GM21619 (cell line): ENCODE measurements around the gene USP2.
A peak's percentile ranks its signal among the peaks of the same experiment; 100 is the strongest.

ENCODE experiments used
- ATAC-seq: cut with Tn5 transposase; IDR thresholded peaks from one replicate; pipeline ENCODE4 v1.9.1; 2021; ENCODE audit not compliant: unreplicated experiment

USP2 gene

DNA sequence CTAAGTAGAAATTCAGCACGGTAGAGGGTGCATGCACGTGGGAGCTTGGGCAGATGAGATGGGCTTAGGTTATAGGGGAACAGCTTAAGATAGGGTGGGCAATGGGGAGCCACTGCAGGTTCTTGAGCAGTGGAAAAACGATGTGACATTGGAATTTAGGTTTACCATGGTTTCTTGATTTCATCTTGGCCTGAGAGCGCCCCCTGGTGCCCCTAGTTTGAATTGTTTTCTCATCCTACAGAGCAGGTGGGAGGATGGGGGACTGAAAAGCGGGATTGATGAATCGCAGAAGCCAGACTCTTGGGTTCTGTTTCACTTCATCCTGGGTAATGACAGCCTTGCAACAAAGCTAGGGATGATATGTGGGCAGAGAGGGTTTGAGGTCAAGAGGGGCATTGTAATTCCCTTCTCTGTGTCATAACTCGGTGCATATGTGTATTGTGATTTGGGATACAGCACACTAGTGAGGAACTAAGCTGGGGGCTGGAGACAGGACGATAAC, 57.9 kb downstream of the USP2 start:
- no peak for ATAC-seq

- ATAC-seq, result no peak
Measured at GRCh38 chr11:119322921-119323531, 58.5 kb downstream of the USP2 start.

- no peak for ATAC-seq
Measured at GRCh38 chr11:119322360-119322739, 59.1 kb downstream of the USP2 start.

GRCh38 chr11:119320776-119321524, 60.5 kb downstream of the USP2 start:
- peak; percentile 54 for ATAC-seq

- no peak for ATAC-seq
Measured at GRCh38 chr11:119320240-119320775, 61.2 kb downstream of the USP2 start.

DNA sequence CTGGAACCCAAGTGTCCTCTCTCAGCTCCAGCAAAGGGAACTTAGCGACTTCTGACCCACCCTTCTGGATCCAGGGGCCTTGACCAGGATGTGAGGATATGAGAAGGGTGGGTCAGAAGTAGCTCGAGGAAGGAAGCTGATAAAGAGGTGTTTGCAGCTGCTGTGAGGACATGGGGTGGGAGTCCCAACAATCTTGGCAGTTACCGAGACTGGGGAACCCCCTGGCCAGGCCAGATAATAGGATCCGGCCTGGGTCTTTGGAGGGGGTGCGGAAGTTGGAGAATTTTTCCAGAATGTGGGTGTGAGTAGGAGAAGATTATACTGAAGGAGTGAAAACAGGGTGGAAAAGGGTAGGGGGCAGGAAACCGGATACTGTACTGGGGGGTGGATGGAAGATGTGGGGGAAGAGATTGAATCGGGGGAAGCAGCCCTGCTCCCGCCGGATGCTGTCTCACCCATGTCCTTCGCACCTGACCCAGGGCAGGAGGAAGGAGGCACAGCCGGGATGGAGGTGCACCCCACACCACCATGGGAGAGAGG, 61.7 kb downstream of the USP2 start:
- ATAC-seq, result no peak

DNA sequence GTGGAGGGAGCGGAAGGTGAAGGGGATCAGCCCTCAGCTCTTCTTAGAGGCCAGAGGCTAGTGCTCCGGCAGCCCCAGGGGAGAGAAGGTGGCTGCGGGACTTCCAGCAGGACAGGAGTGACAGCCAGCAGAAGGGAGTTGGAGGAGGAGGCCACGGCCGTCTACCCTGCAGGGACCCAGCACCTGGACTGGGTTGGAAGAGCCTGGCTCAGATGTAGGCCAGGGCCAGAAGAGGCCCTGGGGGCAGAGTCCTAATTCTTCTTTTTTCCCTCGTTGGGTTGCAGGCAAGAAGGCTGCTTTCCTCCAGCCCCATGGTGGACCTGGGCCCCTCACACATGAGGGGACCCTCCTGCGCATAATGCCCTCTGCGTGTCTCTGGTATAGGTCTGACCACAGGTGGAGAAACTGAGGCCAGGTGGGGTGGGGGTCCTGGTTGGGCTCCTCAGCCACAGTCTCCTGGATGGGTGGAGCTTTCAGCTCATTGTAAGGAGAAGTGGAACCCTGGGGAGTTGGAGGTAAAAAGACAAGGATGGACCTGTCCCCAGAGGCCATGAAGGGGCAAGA, 62.3 kb downstream of the USP2 start:
- no peak for ATAC-seq

DNA sequence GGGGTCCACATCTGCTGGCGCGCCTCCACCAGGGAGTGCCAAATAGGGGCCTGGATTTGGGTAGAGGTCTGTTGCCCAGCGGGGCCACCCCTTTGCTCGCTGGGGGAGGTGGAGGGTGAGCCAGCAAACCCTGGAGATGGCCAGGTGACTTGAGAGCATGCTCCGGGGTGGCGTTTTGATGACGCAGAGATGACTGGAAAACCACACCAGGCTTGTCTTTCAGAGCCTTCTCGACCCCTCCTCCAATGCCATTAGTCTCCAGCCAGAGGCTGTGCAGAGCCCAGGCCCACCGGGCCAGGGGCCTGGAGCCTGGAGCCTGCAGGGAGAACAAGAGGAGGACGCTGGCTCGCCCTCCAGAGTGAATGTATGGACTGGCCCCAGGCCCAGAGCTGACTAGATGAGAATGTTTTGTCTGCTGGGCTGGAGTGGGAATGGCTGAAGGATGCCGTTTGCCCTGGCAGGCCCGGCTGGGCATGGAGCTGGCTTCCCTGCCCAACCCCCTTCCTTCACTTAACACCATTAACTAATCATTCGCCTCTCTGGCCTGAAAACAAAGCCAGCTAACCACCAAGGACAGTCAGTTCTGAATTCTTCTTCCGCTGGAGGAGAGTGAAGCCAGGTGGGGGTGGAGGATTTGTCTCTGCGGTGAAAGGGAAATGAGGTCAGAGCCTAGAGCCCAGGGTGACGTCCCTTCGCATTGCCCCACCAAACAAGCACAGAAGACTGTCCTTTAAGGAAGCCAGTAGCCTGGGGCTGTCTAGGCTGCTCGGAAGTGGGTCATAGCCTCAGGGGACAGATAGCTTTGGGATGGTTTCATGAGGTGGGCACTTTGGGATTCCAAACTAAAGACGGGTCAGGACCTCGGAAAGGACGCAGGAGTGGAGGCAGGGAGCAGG, 63.0 kb downstream of the USP2 start:
- no peak for ATAC-seq

- ATAC-seq, result no peak
Measured at GRCh38 chr11:119317592-119318239, 63.8 kb downstream of the USP2 start.

- no peak for ATAC-seq
Measured at GRCh38 chr11:119316729-119317591, 64.5 kb downstream of the USP2 start, which contains the start of gene MCAM. Gene MCAM (minus strand): TSS chr11:119317130. CDS start chr11:119317101, 29 bp downstream.

GRCh38 chr11:119316016-119316728, 65.3 kb downstream of the USP2 start:
- ATAC-seq, result no peak

DNA sequence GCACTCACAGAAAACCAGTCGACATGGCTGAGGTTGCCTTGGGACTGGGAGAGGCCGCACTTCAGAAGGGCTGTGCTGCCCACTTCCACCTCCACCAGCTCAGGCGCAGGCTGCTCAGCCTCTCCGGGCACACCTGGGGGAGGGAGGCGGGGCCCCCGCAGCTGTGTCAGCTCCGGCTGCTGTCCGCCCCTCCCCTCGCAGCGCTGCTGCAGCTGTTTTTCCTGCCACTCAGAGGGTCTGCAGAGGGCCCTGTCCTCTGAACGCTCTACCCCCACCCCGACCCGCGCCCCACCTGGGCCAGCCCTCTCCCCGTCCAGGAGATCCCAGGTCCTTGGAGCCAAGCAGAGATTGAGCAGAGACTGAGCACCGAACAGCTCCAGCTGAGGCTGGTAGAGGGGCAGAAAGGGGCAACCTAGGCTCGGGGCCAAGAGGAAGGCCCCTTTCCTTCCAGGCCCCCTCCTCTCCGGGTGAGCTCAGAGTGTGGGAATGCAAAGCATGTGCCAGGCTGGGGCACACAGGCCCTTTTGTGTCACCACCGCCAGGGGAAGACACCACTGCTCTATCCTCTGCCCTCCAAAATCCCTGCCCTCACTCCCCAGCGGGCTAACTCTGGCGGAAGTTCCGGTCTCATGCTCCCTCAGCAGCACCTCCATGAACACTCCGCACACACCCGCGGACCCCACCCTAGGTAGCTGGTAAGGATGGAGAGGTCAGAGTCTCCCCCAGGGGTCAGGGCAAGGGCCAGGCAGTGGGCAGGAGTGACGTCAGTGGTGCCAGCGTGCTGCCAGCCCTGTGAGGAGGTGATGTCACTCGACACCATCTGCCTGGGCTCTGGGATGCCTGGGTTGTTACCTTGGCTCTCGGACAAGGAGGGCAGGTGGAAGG, 66.1 kb downstream of the USP2 start:
- no peak for ATAC-seq

- no peak for ATAC-seq
Measured at GRCh38 chr11:119314726-119315125, 66.8 kb downstream of the USP2 start.

DNA sequence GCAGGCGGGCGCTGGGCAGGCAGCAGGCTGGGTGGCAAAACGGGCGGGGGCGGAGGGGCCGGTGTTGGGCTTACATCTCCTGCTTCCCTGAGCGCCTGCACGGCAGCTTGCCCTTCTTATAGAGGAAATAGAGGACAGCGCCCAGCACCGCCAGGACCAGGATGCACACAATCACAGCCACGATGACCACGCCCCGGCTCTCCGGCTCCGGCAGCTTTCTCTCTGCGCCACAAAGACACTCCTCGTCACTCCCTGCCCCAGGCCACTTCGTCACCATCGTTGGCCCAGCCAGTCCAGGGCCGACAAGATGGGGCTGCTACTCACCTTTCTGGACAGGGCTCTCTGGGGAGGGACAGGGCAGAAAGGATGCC, 70.8 kb downstream of the USP2 start:
- no peak for ATAC-seq

DNA sequence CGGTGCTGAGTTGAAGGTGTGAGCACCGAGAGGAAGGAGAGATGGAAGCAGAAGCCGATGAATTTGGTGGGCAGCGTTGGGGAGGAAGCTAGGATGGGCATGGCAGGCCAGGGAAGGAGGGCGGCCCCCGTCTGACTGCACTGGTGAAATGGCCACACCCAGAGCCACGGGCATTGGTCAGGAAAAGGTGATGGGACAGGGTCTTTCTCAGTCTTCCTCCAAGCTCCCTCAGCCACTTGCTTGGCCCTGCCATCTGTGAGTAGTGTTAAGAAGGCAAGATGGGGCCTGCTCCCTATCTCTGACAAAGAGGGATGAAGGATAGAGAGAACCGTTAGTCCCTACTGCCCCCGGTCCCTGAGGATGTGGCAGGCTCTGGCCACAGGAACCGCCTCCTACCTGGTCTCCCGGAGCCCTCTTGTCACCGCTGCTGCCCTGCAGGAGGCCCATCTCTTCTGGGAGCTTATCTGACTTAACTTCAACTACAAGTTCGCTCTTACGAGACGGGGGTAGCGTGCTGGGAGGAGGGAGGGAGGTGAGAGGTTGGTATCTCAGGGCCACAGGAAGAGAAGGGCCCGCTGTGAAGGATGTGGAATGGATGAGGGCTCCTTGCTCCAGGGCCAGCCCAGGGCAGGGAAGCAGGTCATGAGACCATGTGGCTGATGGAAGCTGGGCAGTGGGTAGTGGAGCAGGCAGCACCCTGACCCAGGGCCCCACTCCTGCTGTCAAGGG, 71.4 kb downstream of the USP2 start:
- ATAC-seq, result no peak

- ATAC-seq, result no peak
Measured at GRCh38 chr11:119309411-119309810, 72.1 kb downstream of the USP2 start.

DNA sequence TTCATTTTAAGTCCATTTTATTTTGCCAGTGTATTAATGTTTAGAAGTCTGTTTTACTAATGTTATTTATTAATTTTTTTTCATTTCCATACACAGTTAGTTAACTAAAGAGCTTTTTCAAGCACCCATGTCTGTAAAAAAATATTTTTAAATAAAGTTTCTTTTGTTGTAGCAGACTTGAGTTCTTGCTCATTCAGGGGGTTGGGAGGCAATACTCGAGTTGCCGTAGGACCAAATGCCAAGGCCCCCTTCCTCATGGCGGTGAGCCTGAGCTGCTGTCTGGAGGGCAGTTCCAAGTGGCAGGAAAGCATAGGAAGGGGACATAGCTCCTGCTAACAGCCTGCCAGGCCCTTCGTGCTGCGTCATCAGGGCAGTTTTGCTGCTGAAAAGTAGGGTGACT, 73.5 kb downstream of the USP2 start:
- no peak for ATAC-seq
